Esophagus squamous epithelium (tissue), 4 donors: ENCODE data around the gene TCAP.

ENCODE experiments used
- CTCF ChIP-seq, 6 experiments: fragments of 450-650 bp in 4 of 6; fragments of 200-600 bp in 2 of 6; sonication (generic) in 2 of 6; IDR thresholded peaks; one replicate each; pipeline ENCODE4 v1.5.1; 2016 to 2019; ENCODE audit warnings: antibody characterized with exemption in 6 of 6, mild to moderate bottlenecking in 4 of 6, moderate library complexity in 4 of 6
- POLR2A ChIP-seq, 4 donors: fragments of 450-650 bp; IDR thresholded peaks; one replicate each; pipeline ENCODE4 v1.6.1; 2017; ENCODE audit warnings: antibody characterized with exemption in 4 of 4, mild to moderate bottlenecking in 4 of 4, moderate library complexity in 3 of 4

- TF ChIP-seq POLR2A (IDR thresholded peaks at IDR 0.05) (no peak), CTCF (IDR thresholded peaks at IDR 0.05) (no peak)
These were observed 40.8 kb upstream of the TCAP start for GRCh38 chr17:39624313-39624712.
